Astrocyte (in vitro differentiated cells and primary cell): ENCODE results near the gene GBA2. TPM values are rescaled to one million over a fixed set of nuclear protein-coding genes. Genes with fewer than 3 reads are reported as not detected.

Experiments used
- DNase-seq: peaks from one replicate; pipeline ENCODE4 v3.0.0-alpha.2; 2010; ENCODE audit warnings: low read depth
- FAIRE-seq: peaks from 2 replicates; lab custom pipeline; 2011; peaks lifted over from hg19 to GRCh38; lab: Jason Lieb, UNC
- H2AFZ ChIP-seq: 2 replicates; pipeline ENCODE4 v1.6.0; 2012; ENCODE audit warnings: low read depth, low read length, inconsistent platforms
- H3K27ac ChIP-seq: 2 replicates; pipeline ENCODE4 v1.5.1; 2011; ENCODE audit warnings: low read depth, low read length, inconsistent platforms
- H3K27me3 ChIP-seq: 2 replicates; pipeline ENCODE4 v1.6.0; 2011; ENCODE audit warnings: low read length, inconsistent platforms; ENCODE audit not compliant: insufficient read depth
- H3K36me3 ChIP-seq: 2 replicates; pipeline ENCODE4 v1.5.1; 2011; ENCODE audit warnings: low read length, inconsistent platforms; ENCODE audit not compliant: insufficient read depth
- H3K4me1 ChIP-seq: 2 replicates; pipeline ENCODE4 v1.5.1; 2011; ENCODE audit warnings: low read length, inconsistent platforms; ENCODE audit not compliant: insufficient read depth
- H3K4me2 ChIP-seq: 2 replicates; pipeline ENCODE4 v1.6.0; 2012; ENCODE audit warnings: low read length, inconsistent platforms
- H3K4me3 ChIP-seq: 2 replicates; pipeline ENCODE4 v1.5.1; 2011; ENCODE audit warnings: low read depth, mild to moderate bottlenecking, low read length, inconsistent platforms; ENCODE audit not compliant: insufficient read depth
- H3K79me2 ChIP-seq: 2 replicates; pipeline ENCODE4 v1.6.0; 2012; ENCODE audit warnings: mild to moderate bottlenecking, low read length, inconsistent platforms; ENCODE audit not compliant: insufficient read depth
- H3K9ac ChIP-seq: 2 replicates; pipeline ENCODE4 v1.6.0; 2012; ENCODE audit warnings: mild to moderate bottlenecking, low read length, inconsistent platforms
- H3K9me3 ChIP-seq: 2 replicates; pipeline ENCODE4 v1.5.1; 2012; ENCODE audit warnings: low read depth, mild to moderate bottlenecking, low read length, inconsistent platforms; ENCODE audit not compliant: insufficient read depth
- H4K20me1 ChIP-seq: 2 replicates; pipeline ENCODE4 v1.6.0; 2012; ENCODE audit warnings: low read length, inconsistent platforms; ENCODE audit not compliant: insufficient read depth
- H3K27ac Mint-ChIP-seq: one replicate; pipeline ENCODE4 v1.8.0; 2021; ENCODE audit warnings: mild to moderate bottlenecking, mixed read lengths; ENCODE audit not compliant: unreplicated experiment
- H3K27me3 Mint-ChIP-seq: one replicate; pipeline ENCODE4 v1.8.0; 2021; ENCODE audit warnings: low read depth, mixed read lengths; ENCODE audit not compliant: unreplicated experiment
- H3K36me3 Mint-ChIP-seq: one replicate; pipeline ENCODE4 v1.8.0; 2021; ENCODE audit warnings: low read depth, mixed read lengths; ENCODE audit not compliant: unreplicated experiment
- H3K4me1 Mint-ChIP-seq: one replicate; pipeline ENCODE4 v1.8.0; 2021; ENCODE audit warnings: low read depth, mixed read lengths; ENCODE audit not compliant: unreplicated experiment
- H3K4me3 Mint-ChIP-seq: one replicate; pipeline ENCODE4 v1.8.0; 2021; ENCODE audit warnings: mild to moderate bottlenecking, moderate library complexity, mixed read lengths; ENCODE audit not compliant: unreplicated experiment
- H3K9me3 Mint-ChIP-seq: one replicate; pipeline ENCODE4 v1.8.0; 2021; ENCODE audit warnings: mild to moderate bottlenecking, mixed read lengths; ENCODE audit not compliant: unreplicated experiment
- CTCF ChIP-seq: IDR thresholded peaks from 2 replicates; pipeline ENCODE4 v1.5.1; 2011; ENCODE audit warnings: low read depth, mild to moderate bottlenecking, inconsistent platforms, low read length, moderate library complexity; ENCODE audit not compliant: insufficient read depth
- EZH2 ChIP-seq: IDR thresholded peaks from 2 replicates; pipeline ENCODE4 v1.6.1; 2012; ENCODE audit warnings: mild to moderate bottlenecking, low read length, inconsistent platforms; ENCODE audit not compliant: insufficient read depth
- total RNA-seq: library from RNA; stranded (reverse); gene quantifications from 2 replicates; pipeline ENCODE4 v1.2.1, GENCODE V29; 2021

The GBA2 gene
- total RNA-seq, 1 donor from 2014 or later: 42.5 TPM

- TF ChIP-seq EZH2 (no peak), CTCF (no peak)
- FAIRE-seq (peak; percentile 73), DNase-seq (peak; percentile 86)
- H3K9ac ChIP-seq: peak overlapping the region; percentile 91
- peaks cover 27% of the 10 kb centered on the region for H3K36me3 ChIP-seq
- peaks cover 47% of the 10 kb centered on the region for H3K4me1 ChIP-seq
- no peaks in the 10 kb centered on the region for H3K27me3 ChIP-seq
- peak overlapping the region; percentile 93 for H3K4me3 ChIP-seq
- H3K79me2 ChIP-seq: peaks cover 93% of the 10 kb centered on the region
- Mint-ChIP-seq H3K9me3 (no peaks in the 10 kb centered on the region), H3K36me3 (peaks cover 20% of the 10 kb centered on the region), H3K4me3 (no peak overlapping the region), H3K27ac (no peak overlapping the region), H3K27me3 (no peaks in the 10 kb centered on the region), H3K4me1 (peaks cover 7% of the 10 kb centered on the region)
- H4K20me1 ChIP-seq: peaks cover 65% of the 10 kb centered on the region
- H3K4me2 ChIP-seq: peak overlapping the region; percentile 99
- H2AFZ ChIP-seq: no peak overlapping the region
- no peaks in the 10 kb centered on the region for H3K9me3 ChIP-seq
- H3K27ac ChIP-seq: peak overlapping the region; percentile 92
Measured at GRCh38 chr9:35728041-35728971, 20.7 kb downstream of the GBA2 start.

GRCh38 chr9:35727676-35728040 lies 21.4 kb downstream of the GBA2 start:
- Histone ChIP-seq H3K27ac (peak overlapping the region; percentile 92), H3K36me3 (peaks cover 30% of the 10 kb centered on the region), H3K4me2 (peak overlapping the region; percentile 99), H3K9me3 (no peaks in the 10 kb centered on the region), H3K4me3 (peak overlapping the region; percentile 93), H3K4me1 (peaks cover 46% of the 10 kb centered on the region), H2AFZ (no peak overlapping the region), H3K9ac (peak overlapping the region; percentile 91), H3K79me2 (peaks cover 90% of the 10 kb centered on the region), H4K20me1 (peaks cover 64% of the 10 kb centered on the region), H3K27me3 (no peaks in the 10 kb centered on the region)
- Mint-ChIP-seq H3K4me3 (no peak overlapping the region), H3K27me3 (no peaks in the 10 kb centered on the region), H3K9me3 (no peaks in the 10 kb centered on the region), H3K27ac (no peak overlapping the region), H3K4me1 (peaks cover 7% of the 10 kb centered on the region), H3K36me3 (peaks cover 22% of the 10 kb centered on the region)
- DNase-seq (no peak), FAIRE-seq (no peak)
- TF ChIP-seq EZH2 (no peak), CTCF (no peak)

GRCh38 chr9:35726931-35727330 lies 22.1 kb downstream of the GBA2 start:
- TF ChIP-seq EZH2 (no peak), CTCF (no peak)
- peaks cover 96% of the 10 kb centered on the region for H3K79me2 ChIP-seq
- H3K27me3 ChIP-seq: no peaks in the 10 kb centered on the region
- H3K27ac Mint-ChIP-seq: no peak overlapping the region
- FAIRE-seq (no peak), DNase-seq (peak; percentile 36)
- peak overlapping the region; percentile 92 for H3K27ac ChIP-seq
- H3K9ac ChIP-seq: peak overlapping the region; percentile 91
- H2AFZ ChIP-seq: no peak overlapping the region
- H3K36me3 Mint-ChIP-seq: peaks cover 27% of the 10 kb centered on the region
- peaks cover 46% of the 10 kb centered on the region for H3K4me1 ChIP-seq
- H3K4me1 Mint-ChIP-seq: peaks cover 7% of the 10 kb centered on the region
- H3K9me3 Mint-ChIP-seq: no peaks in the 10 kb centered on the region
- peak overlapping the region; percentile 93 for H3K4me3 ChIP-seq
- peaks cover 37% of the 10 kb centered on the region for H3K36me3 ChIP-seq
- peaks cover 71% of the 10 kb centered on the region for H4K20me1 ChIP-seq
- H3K4me2 ChIP-seq: peak overlapping the region; percentile 99
- H3K9me3 ChIP-seq: no peaks in the 10 kb centered on the region
- H3K27me3 Mint-ChIP-seq: no peaks in the 10 kb centered on the region
- no peak overlapping the region for H3K4me3 Mint-ChIP-seq
